Measurements from ENCODE around the gene MAML3. TPM values are rescaled to one million over a fixed set of nuclear protein-coding genes. Genes with fewer than 3 reads are reported as not detected.

The MAML3 gene
- total RNA-seq, 1 experiment from 2014 or later: 5.9 TPM

GRCh38 chr4:140123666-140124377, 30.2 kb downstream of the MAML3 start:
- DNase-seq: no peak
- H3K36me3 ChIP-seq (replicated peaks; ENCODE audit: control insufficient read depth, insufficient read depth, low read length): no peaks in the 10 kb centered on the region
- H3K27me3 ChIP-seq (ENCODE audit: control insufficient read depth, insufficient read depth, low read length): no peaks in the 10 kb centered on the region
- no peak overlapping the region for H3K4me3 ChIP-seq (ENCODE audit: insufficient read depth, low read depth, low read length)

- DNase-seq: no peak
- no peak overlapping the region for H3K4me3 ChIP-seq (ENCODE audit: insufficient read depth, low read depth, low read length)
- H3K27me3 ChIP-seq (ENCODE audit: control insufficient read depth, insufficient read depth, low read length): no peaks in the 10 kb centered on the region
- no peaks in the 10 kb centered on the region for H3K36me3 ChIP-seq (replicated peaks; ENCODE audit: control insufficient read depth, insufficient read depth, low read length)
Measured at GRCh38 chr4:140122891-140123290, 31.1 kb downstream of the MAML3 start.

- no peaks in the 10 kb centered on the region for H3K27me3 ChIP-seq (ENCODE audit: control insufficient read depth, insufficient read depth, low read length)
- no peak for DNase-seq
- H3K36me3 ChIP-seq (replicated peaks; ENCODE audit: control insufficient read depth, insufficient read depth, low read length): no peaks in the 10 kb centered on the region
- H3K4me3 ChIP-seq (ENCODE audit: insufficient read depth, low read depth, low read length): no peak overlapping the region
Measured at GRCh38 chr4:140121646-140122045, 32.3 kb downstream of the MAML3 start.

- Histone ChIP-seq H3K36me3 (replicated peaks; ENCODE audit: control insufficient read depth, insufficient read depth, low read length) (no peaks in the 10 kb centered on the region), H3K27me3 (ENCODE audit: control insufficient read depth, insufficient read depth, low read length) (no peaks in the 10 kb centered on the region), H3K4me3 (ENCODE audit: insufficient read depth, low read depth, low read length) (no peak overlapping the region)
- DNase-seq: no peak
Measured at GRCh38 chr4:140118931-140119640, 34.9 kb downstream of the MAML3 start.

GRCh38 chr4:140117947-140118346, 36.0 kb downstream of the MAML3 start:
- no peaks in the 10 kb centered on the region for H3K27me3 ChIP-seq (ENCODE audit: control insufficient read depth, insufficient read depth, low read length)
- H3K4me3 ChIP-seq (ENCODE audit: insufficient read depth, low read depth, low read length): no peak overlapping the region
- no peak for DNase-seq
- H3K36me3 ChIP-seq (replicated peaks; ENCODE audit: control insufficient read depth, insufficient read depth, low read length): no peaks in the 10 kb centered on the region

- Histone ChIP-seq H3K27me3 (ENCODE audit: control insufficient read depth, insufficient read depth, low read length) (no peaks in the 10 kb centered on the region), H3K36me3 (replicated peaks; ENCODE audit: control insufficient read depth, insufficient read depth, low read length) (no peaks in the 10 kb centered on the region), H3K4me3 (ENCODE audit: insufficient read depth, low read depth, low read length) (no peak overlapping the region)
- no peak for DNase-seq
Measured at GRCh38 chr4:140116442-140117104, 37.4 kb downstream of the MAML3 start.

- no peak for DNase-seq
- H3K36me3 ChIP-seq (replicated peaks; ENCODE audit: control insufficient read depth, insufficient read depth, low read length): no peaks in the 10 kb centered on the region
- no peak overlapping the region for H3K4me3 ChIP-seq (ENCODE audit: insufficient read depth, low read depth, low read length)
- H3K27me3 ChIP-seq (ENCODE audit: control insufficient read depth, insufficient read depth, low read length): no peaks in the 10 kb centered on the region
Measured at GRCh38 chr4:140115140-140115539, 38.8 kb downstream of the MAML3 start.

- no peak for DNase-seq
- H3K36me3 ChIP-seq (replicated peaks; ENCODE audit: control insufficient read depth, insufficient read depth, low read length): no peaks in the 10 kb centered on the region
Measured at GRCh38 chr4:140113653-140114052, 40.3 kb downstream of the MAML3 start.

GRCh38 chr4:140112576-140112975, 41.4 kb downstream of the MAML3 start:
- Histone ChIP-seq H3K27me3 (ENCODE audit: control insufficient read depth, insufficient read depth, low read length) (no peaks in the 10 kb centered on the region), H3K4me3 (ENCODE audit: insufficient read depth, low read depth, low read length) (no peak overlapping the region), H3K36me3 (replicated peaks; ENCODE audit: control insufficient read depth, insufficient read depth, low read length) (no peaks in the 10 kb centered on the region)
- no peak for DNase-seq

More at GRCh38 chr4:140113653-140114052, 40.3 kb downstream of the MAML3 start:
- Histone ChIP-seq H3K27me3 (ENCODE audit: control insufficient read depth, insufficient read depth, low read length) (no peaks in the 10 kb centered on the region), H3K4me3 (ENCODE audit: insufficient read depth, low read depth, low read length) (no peak overlapping the region)

GRCh38 chr4:140111256-140111655, 42.7 kb downstream of the MAML3 start:
- Histone ChIP-seq H3K4me3 (ENCODE audit: insufficient read depth, low read depth, low read length) (no peak overlapping the region), H3K27me3 (ENCODE audit: control insufficient read depth, insufficient read depth, low read length) (no peaks in the 10 kb centered on the region), H3K36me3 (replicated peaks; ENCODE audit: control insufficient read depth, insufficient read depth, low read length) (no peaks in the 10 kb centered on the region)
- no peak for DNase-seq

- DNase-seq: no peak
- Histone ChIP-seq H3K36me3 (replicated peaks; ENCODE audit: control insufficient read depth, insufficient read depth, low read length) (no peaks in the 10 kb centered on the region), H3K4me3 (ENCODE audit: insufficient read depth, low read depth, low read length) (no peak overlapping the region), H3K27me3 (ENCODE audit: control insufficient read depth, insufficient read depth, low read length) (no peaks in the 10 kb centered on the region)
Measured at GRCh38 chr4:140110542-140111215, 43.3 kb downstream of the MAML3 start.

- DNase-seq: no peak
- Histone ChIP-seq H3K27me3 (ENCODE audit: control insufficient read depth, insufficient read depth, low read length) (no peaks in the 10 kb centered on the region), H3K4me3 (ENCODE audit: insufficient read depth, low read depth, low read length) (no peak overlapping the region), H3K36me3 (replicated peaks; ENCODE audit: control insufficient read depth, insufficient read depth, low read length) (no peaks in the 10 kb centered on the region)
Measured at GRCh38 chr4:140109737-140110136, 44.2 kb downstream of the MAML3 start.

GRCh38 chr4:140109292-140109691, 44.7 kb downstream of the MAML3 start:
- no peak for DNase-seq
- Histone ChIP-seq H3K36me3 (replicated peaks; ENCODE audit: control insufficient read depth, insufficient read depth, low read length) (no peaks in the 10 kb centered on the region), H3K27me3 (ENCODE audit: control insufficient read depth, insufficient read depth, low read length) (no peaks in the 10 kb centered on the region), H3K4me3 (ENCODE audit: insufficient read depth, low read depth, low read length) (no peak overlapping the region)

GRCh38 chr4:140108713-140109230, 45.2 kb downstream of the MAML3 start:
- Histone ChIP-seq H3K36me3 (replicated peaks; ENCODE audit: control insufficient read depth, insufficient read depth, low read length) (no peaks in the 10 kb centered on the region), H3K27me3 (ENCODE audit: control insufficient read depth, insufficient read depth, low read length) (no peaks in the 10 kb centered on the region), H3K4me3 (ENCODE audit: insufficient read depth, low read depth, low read length) (no peak overlapping the region)
- DNase-seq: no peak

Measured in H7 (cell line).